WTC11 (cell line): ENCODE results near the gene MRPL27. TPM values are rescaled to one million over a fixed set of nuclear protein-coding genes. Genes with fewer than 3 reads are reported as not detected.

ENCODE experiments used
- ATAC-seq: fragments of 200-7000 bp; cut with Tn5 transposase; 2 replicates; pipeline ENCODE4 v1.10.0; 2021; ENCODE audit warnings: mild to moderate bottlenecking, moderate library complexity
- CTCF ChIA-PET: fragments of 300-600 bp; sonication (Branson Sonifier 250); formaldehyde crosslinking; loops from one replicate; lab custom pipeline; 2021; ENCODE audit warnings: antibody characterized with exemption; lab: Charles Lee
- POLR2A ChIA-PET: fragments of 350-600 bp; sonication (Branson Sonifier 250); formaldehyde crosslinking; loops from one replicate; lab custom pipeline; 2021; ENCODE audit warnings: antibody characterized with exemption; lab: Charles Lee
- DNase-seq: peaks from one replicate; pipeline ENCODE4 v3.0.0; 2021; ENCODE audit warnings: low spot score
- H3K27ac Mint-ChIP-seq: 2 replicates; pipeline ENCODE4 v1.8.0; 2021; ENCODE audit warnings: mixed read lengths
- H3K27me3 Mint-ChIP-seq: 2 replicates; pipeline ENCODE4 v1.8.0; 2021; ENCODE audit warnings: low read depth, mild to moderate bottlenecking, moderate library complexity, mixed read lengths
- H3K36me3 Mint-ChIP-seq: 2 replicates; pipeline ENCODE4 v1.8.0; 2021; ENCODE audit warnings: mixed read lengths
- H3K4me1 Mint-ChIP-seq: 2 replicates; pipeline ENCODE4 v1.8.0; 2022; ENCODE audit warnings: mixed read lengths
- H3K4me3 Mint-ChIP-seq: 2 replicates; pipeline ENCODE4 v1.8.0; 2021; ENCODE audit warnings: mild to moderate bottlenecking, moderate library complexity, mixed read lengths
- H3K9me3 Mint-ChIP-seq: 2 replicates; pipeline ENCODE4 v1.8.0; 2021; ENCODE audit warnings: mixed read lengths
- EMX1 ChIP-seq: fragments of 250-450 bp; sonication (Bioruptor Pico); IDR thresholded peaks from 2 replicates; pipeline ENCODE4 v1.8.0; 2021; ENCODE audit warnings: mild to moderate bottlenecking
- FOXP1 ChIP-seq: sonication (generic); formaldehyde crosslinking; IDR thresholded peaks from 2 replicates; pipeline ENCODE4 v1.8.0; 2022; ENCODE audit warnings: missing genetic modification reagents, mild to moderate bottlenecking, moderate library complexity, borderline replicate concordance
- HMGA2 ChIP-seq: fragments of 250-450 bp; sonication (Bioruptor Pico); IDR thresholded peaks from 2 replicates; pipeline ENCODE4 v1.4.0; 2021; ENCODE audit warnings: mild to moderate bottlenecking, moderate library complexity
- JAZF1 ChIP-seq: fragments of 250-450 bp; sonication (Bioruptor Pico); IDR thresholded peaks from 2 replicates; pipeline ENCODE4 v1.9.0; 2021; ENCODE audit warnings: moderate library complexity, mild to moderate bottlenecking, inconsistent platforms
- KAT7 ChIP-seq: sonication (generic); formaldehyde crosslinking; IDR thresholded peaks from 2 replicates; pipeline ENCODE4 v1.8.1; 2023; ENCODE audit warnings: missing genetic modification reagents, mild to moderate bottlenecking, borderline replicate concordance
- NR3C1 ChIP-seq: sonication (generic); formaldehyde crosslinking; conservative IDR thresholded peaks from 2 replicates; pipeline ENCODE4 v1.8.1; 2023; ENCODE audit warnings: low read depth, mild to moderate bottlenecking, missing genetic modification reagents
- ZNF263 ChIP-seq: sonication (generic); formaldehyde crosslinking; IDR thresholded peaks from 2 replicates; pipeline ENCODE4 v1.8.1; 2022; ENCODE audit warnings: low read depth, mild to moderate bottlenecking, moderate library complexity, missing genetic modification reagents
- ZNF396 ChIP-seq: fragments of 250-450 bp; sonication (Bioruptor Pico); IDR thresholded peaks from 2 replicates; pipeline ENCODE4 v1.8.0; 2021; ENCODE audit warnings: mild to moderate bottlenecking, moderate library complexity, borderline replicate concordance
- ZNF416 ChIP-seq: fragments of 250-450 bp; sonication (Bioruptor Pico); IDR thresholded peaks from 2 replicates; pipeline ENCODE4 v1.9.0; 2021; ENCODE audit warnings: mild to moderate bottlenecking, inconsistent platforms
- ZNF423 ChIP-seq: fragments of 250-450 bp; sonication (Bioruptor Pico); IDR thresholded peaks from 2 replicates; pipeline ENCODE4 v2.1.2; 2022; ENCODE audit warnings: mild to moderate bottlenecking, moderate library complexity
- total RNA-seq: library from RNA; stranded (reverse); gene quantifications from 3 replicates; pipeline ENCODE4 v1.2.3, GENCODE V29; 2021
- TF ChIP-seq, protein P1 (sequence below): sonication (generic); formaldehyde crosslinking; IDR thresholded peaks from 2 replicates; pipeline ENCODE4 v1.8.1; 2023; ENCODE audit warnings: mild to moderate bottlenecking, missing genetic modification reagents
- TF ChIP-seq, protein P2 (sequence below): sonication (generic); formaldehyde crosslinking; IDR thresholded peaks from 2 replicates; pipeline ENCODE4 v1.8.1; 2022; ENCODE audit warnings: mild to moderate bottlenecking, missing genetic modification reagents, moderate library complexity, borderline replicate concordance
- TF ChIP-seq, protein P3 (sequence below): fragments of 250-450 bp; sonication (Bioruptor Pico); IDR thresholded peaks from 2 replicates; pipeline ENCODE4 v1.9.0; 2021; ENCODE audit warnings: mild to moderate bottlenecking
- TF ChIP-seq, protein P4 (sequence below): fragments of 250-450 bp; sonication (Bioruptor Pico); conservative IDR thresholded peaks from 2 replicates; pipeline ENCODE4 v1.9.0; 2021; ENCODE audit warnings: mild to moderate bottlenecking
- TF ChIP-seq, protein P5 (sequence below): sonication (generic); formaldehyde crosslinking; IDR thresholded peaks from 2 replicates; pipeline ENCODE4 v1.8.1; 2023; ENCODE audit warnings: mild to moderate bottlenecking, missing genetic modification reagents, moderate library complexity
- TF ChIP-seq, protein P6 (sequence below): sonication (generic); formaldehyde crosslinking; IDR thresholded peaks from 2 replicates; pipeline ENCODE4 v1.8.0; 2022; ENCODE audit warnings: mild to moderate bottlenecking, missing genetic modification reagents

Gene MRPL27
- total RNA-seq, 1 experiment from 2014 or later: 80.5 TPM

DNA sequence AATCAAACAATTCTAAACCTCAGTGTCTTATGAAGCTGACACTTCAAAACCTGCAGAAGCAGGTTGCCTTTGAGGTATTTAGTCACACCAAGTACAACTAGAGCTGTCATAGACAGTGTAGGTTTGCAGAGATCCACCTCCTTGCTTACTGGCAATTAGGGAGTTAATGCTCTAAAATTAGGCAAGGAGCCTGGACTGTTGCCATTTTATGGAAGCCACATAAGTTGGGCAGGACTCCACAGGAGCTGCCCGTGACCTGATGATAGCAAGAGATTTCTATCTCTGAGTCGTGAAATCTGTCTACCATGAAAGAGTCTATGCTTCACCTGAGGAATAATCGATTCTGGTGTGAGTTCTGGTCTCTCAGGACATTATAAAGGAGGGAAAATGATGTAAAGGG is 8.9 kb upstream of the MRPL27 start (continued):
- TF ChIP-seq, protein P1, sequence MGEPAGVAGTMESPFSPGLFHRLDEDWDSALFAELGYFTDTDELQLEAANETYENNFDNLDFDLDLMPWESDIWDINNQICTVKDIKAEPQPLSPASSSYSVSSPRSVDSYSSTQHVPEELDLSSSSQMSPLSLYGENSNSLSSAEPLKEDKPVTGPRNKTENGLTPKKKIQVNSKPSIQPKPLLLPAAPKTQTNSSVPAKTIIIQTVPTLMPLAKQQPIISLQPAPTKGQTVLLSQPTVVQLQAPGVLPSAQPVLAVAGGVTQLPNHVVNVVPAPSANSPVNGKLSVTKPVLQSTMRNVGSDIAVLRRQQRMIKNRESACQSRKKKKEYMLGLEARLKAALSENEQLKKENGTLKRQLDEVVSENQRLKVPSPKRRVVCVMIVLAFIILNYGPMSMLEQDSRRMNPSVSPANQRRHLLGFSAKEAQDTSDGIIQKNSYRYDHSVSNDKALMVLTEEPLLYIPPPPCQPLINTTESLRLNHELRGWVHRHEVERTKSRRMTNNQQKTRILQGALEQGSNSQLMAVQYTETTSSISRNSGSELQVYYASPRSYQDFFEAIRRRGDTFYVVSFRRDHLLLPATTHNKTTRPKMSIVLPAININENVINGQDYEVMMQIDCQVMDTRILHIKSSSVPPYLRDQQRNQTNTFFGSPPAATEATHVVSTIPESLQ (CRISPR knock-in tag): no peak
- TF ChIP-seq, protein P2, sequence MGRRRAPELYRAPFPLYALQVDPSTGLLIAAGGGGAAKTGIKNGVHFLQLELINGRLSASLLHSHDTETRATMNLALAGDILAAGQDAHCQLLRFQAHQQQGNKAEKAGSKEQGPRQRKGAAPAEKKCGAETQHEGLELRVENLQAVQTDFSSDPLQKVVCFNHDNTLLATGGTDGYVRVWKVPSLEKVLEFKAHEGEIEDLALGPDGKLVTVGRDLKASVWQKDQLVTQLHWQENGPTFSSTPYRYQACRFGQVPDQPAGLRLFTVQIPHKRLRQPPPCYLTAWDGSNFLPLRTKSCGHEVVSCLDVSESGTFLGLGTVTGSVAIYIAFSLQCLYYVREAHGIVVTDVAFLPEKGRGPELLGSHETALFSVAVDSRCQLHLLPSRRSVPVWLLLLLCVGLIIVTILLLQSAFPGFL: no peak
- TF ChIP-seq ZNF396: no peak

DNA sequence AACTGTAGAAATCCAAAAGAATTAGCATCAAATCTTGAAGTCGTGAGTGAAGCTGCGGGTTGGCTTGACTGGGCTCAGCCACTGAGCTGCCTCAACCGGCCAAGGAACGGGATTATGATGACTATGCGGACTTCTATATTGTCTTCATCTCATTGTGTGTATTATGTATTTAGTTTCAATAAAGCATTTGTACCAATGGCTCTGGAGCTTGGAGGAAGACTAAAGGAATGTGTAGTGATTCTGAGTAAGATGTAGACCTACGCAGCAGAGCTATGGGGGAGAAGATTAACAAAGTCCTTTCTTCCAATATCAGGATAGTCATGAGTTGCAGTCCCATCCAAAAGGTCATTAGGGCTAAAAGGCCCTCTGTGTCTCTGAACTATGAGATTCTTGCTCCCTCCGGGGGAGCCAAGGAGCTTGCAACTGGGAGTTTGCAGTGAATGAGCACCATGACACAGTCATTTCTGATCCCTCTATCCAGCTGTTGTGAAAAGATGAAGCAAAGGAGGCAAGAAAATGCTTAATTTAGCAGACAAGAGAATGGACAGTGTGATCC is 8.4 kb upstream of the MRPL27 start:
- H3K9me3 Mint-ChIP-seq: no peaks in the 10 kb centered on the region
- ATAC-seq: no peak
- H3K27ac Mint-ChIP-seq: no peak overlapping the region
- ChIA-PET CTCF (interaction anchor here (1.0 to 7.2 kb wide), 4 partner anchors 16 to 244 kb away, joined by 4 to 51 read pairs (median 9); partner anchors contain the start of genes ACSF2 and LRRC59), POLR2A (no interaction called here)
- no peak for DNase-seq
- no peaks in the 10 kb centered on the region for H3K4me1 Mint-ChIP-seq
- H3K36me3 Mint-ChIP-seq: peaks cover 63% of the 10 kb centered on the region
- H3K27me3 Mint-ChIP-seq: no peaks in the 10 kb centered on the region; the same call in 1 of the 2 replicates
- no peak overlapping the region for H3K4me3 Mint-ChIP-seq
- TF ChIP-seq ZNF423 (CRISPR knock-in tag): no peak
- no peak for TF ChIP-seq KAT7 (CRISPR knock-in tag)
- TF ChIP-seq ZNF263: no peak
- TF ChIP-seq, protein P3, sequence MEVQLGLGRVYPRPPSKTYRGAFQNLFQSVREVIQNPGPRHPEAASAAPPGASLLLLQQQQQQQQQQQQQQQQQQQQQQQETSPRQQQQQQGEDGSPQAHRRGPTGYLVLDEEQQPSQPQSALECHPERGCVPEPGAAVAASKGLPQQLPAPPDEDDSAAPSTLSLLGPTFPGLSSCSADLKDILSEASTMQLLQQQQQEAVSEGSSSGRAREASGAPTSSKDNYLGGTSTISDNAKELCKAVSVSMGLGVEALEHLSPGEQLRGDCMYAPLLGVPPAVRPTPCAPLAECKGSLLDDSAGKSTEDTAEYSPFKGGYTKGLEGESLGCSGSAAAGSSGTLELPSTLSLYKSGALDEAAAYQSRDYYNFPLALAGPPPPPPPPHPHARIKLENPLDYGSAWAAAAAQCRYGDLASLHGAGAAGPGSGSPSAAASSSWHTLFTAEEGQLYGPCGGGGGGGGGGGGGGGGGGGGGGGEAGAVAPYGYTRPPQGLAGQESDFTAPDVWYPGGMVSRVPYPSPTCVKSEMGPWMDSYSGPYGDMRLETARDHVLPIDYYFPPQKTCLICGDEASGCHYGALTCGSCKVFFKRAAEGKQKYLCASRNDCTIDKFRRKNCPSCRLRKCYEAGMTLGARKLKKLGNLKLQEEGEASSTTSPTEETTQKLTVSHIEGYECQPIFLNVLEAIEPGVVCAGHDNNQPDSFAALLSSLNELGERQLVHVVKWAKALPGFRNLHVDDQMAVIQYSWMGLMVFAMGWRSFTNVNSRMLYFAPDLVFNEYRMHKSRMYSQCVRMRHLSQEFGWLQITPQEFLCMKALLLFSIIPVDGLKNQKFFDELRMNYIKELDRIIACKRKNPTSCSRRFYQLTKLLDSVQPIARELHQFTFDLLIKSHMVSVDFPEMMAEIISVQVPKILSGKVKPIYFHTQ (CRISPR knock-in tag): no peak
- TF ChIP-seq HMGA2: no peak
- TF ChIP-seq, protein P4, sequence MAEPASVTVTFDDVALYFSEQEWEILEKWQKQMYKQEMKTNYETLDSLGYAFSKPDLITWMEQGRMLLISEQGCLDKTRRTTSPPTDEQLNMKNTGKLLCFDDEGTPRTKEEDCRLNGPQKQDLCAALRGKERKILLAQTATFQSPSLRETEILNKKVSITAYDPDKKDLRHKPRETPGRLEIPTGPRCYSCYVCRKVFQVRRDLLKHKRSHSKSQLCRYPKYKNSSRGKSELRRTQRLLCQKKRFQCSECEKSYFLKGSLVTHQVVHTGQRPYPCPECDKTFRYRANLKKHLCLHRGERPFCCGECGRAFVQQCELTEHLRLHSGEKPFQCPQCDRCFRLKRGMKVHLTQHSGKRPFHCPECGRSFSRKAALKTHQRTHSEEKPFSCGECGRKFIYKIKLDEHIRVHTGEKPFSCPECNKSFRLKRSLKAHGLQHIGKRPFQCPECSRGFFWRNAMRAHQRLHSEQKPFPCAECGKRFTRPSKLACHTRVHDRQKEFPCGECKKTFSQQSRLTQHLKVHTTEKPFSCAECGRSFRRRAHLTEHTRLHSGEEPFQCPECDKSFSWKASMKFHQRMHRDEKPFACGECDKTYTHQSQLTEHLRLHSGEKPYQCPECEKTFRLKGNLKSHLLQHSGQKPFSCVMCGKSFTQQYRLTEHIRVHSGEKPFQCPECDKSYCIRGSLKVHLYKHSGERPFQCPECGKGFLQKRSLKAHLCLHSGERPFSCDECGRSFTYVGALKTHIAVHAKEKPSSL: no peak
- no peak for TF ChIP-seq NR3C1 (CRISPR knock-in tag)
- TF ChIP-seq JAZF1 (CRISPR knock-in tag): no peak
- TF ChIP-seq ZNF416: no peak
- no peak for TF ChIP-seq FOXP1 (CRISPR knock-in tag)
- TF ChIP-seq, protein P5, sequence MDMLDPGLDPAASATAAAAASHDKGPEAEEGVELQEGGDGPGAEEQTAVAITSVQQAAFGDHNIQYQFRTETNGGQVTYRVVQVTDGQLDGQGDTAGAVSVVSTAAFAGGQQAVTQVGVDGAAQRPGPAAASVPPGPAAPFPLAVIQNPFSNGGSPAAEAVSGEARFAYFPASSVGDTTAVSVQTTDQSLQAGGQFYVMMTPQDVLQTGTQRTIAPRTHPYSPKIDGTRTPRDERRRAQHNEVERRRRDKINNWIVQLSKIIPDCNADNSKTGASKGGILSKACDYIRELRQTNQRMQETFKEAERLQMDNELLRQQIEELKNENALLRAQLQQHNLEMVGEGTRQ: no peak
- TF ChIP-seq, protein P6, sequence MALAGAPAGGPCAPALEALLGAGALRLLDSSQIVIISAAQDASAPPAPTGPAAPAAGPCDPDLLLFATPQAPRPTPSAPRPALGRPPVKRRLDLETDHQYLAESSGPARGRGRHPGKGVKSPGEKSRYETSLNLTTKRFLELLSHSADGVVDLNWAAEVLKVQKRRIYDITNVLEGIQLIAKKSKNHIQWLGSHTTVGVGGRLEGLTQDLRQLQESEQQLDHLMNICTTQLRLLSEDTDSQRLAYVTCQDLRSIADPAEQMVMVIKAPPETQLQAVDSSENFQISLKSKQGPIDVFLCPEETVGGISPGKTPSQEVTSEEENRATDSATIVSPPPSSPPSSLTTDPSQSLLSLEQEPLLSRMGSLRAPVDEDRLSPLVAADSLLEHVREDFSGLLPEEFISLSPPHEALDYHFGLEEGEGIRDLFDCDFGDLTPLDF (CRISPR knock-in tag): no peak
- no peak for TF ChIP-seq EMX1 (CRISPR knock-in tag)
